ENCODE measurements around the gene MYPOP.

GRCh38 chr19:45905011-45905410 is 2.6 kb upstream of the MYPOP start:
- TF ChIP-seq CTCF (IDR thresholded peaks at IDR 0.05; ENCODE audit: borderline replicate concordance, extremely low read depth, low read length, poor library complexity, severe bottlenecking) (no peak), EZH2 (IDR thresholded peaks at IDR 0.05; ENCODE audit: borderline replicate concordance, low read depth, low read length, severe bottlenecking) (no peak)

Measured in DND-41 (cell line).